ENCODE data around the gene CEP44.

CEP44 gene

DNA sequence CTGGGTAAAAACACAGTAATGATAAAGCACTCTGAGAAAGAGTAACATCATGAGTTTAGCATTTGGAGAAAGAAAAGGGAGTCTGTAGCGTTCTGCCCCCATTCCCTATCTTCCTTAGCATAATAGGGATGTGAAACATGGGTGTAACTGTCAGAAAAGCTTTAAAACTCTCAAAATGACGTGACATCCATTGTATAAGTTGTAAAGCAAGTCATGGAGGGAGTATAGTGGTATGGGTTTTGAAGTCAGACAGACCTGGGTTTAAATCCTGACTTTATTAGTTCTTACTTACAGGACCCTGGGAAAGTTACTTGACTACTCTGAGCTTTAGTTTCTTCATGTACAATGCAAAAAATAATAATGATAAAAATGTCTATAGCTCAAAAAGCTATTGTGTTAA is 17.3 kb upstream of the CEP44 start:
- TF ChIP-seq MAX (IDR thresholded peaks at IDR 0.05; ENCODE audit: low read depth, low read length) (no peak), POLR2A (IDR thresholded peaks at IDR 0.05; ENCODE audit: extremely low read depth, insufficient read length) (no peak), MYC (IDR thresholded peaks at IDR 0.05; ENCODE audit: low read depth, low read length) (no peak)
- TF ChIP-seq, protein P1, sequence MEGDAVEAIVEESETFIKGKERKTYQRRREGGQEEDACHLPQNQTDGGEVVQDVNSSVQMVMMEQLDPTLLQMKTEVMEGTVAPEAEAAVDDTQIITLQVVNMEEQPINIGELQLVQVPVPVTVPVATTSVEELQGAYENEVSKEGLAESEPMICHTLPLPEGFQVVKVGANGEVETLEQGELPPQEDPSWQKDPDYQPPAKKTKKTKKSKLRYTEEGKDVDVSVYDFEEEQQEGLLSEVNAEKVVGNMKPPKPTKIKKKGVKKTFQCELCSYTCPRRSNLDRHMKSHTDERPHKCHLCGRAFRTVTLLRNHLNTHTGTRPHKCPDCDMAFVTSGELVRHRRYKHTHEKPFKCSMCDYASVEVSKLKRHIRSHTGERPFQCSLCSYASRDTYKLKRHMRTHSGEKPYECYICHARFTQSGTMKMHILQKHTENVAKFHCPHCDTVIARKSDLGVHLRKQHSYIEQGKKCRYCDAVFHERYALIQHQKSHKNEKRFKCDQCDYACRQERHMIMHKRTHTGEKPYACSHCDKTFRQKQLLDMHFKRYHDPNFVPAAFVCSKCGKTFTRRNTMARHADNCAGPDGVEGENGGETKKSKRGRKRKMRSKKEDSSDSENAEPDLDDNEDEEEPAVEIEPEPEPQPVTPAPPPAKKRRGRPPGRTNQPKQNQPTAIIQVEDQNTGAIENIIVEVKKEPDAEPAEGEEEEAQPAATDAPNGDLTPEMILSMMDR (IDR thresholded peaks at IDR 0.05; ENCODE audit: low read depth, low read length), result no peak
- no peak overlapping the region for H3K4me3 ChIP-seq (ENCODE audit: low read depth, low read length)
- no peak for DNase-seq (ENCODE audit: low read depth)

DNA sequence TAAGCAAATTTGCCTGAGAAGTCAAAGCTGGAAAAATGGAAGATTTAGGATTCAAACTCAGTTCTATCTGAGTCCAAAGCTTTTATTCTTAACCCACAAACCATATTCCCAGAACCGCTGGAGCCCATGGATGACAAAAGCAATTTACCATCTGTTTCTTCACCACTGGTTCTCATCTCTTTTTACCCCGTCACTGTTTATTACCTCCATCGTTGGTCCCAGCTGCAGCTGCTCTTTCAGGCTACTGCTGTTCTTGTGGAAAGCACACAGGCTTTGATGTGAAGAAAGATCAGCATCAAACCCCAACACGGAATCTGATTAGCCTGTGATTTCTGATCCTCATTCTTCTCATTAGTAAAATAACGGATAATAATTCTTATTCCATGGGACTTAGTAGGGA is 9.8 kb upstream of the CEP44 start:
- H3K4me3 ChIP-seq (ENCODE audit: low read depth, low read length), result no peak overlapping the region
- no peak for DNase-seq (ENCODE audit: low read depth)
- no peak for TF ChIP-seq POLR2A (IDR thresholded peaks at IDR 0.05; ENCODE audit: extremely low read depth, insufficient read length)
- TF ChIP-seq, protein P1 (IDR thresholded peaks at IDR 0.05; ENCODE audit: low read depth, low read length), result no peak
- no peak for TF ChIP-seq MAX (IDR thresholded peaks at IDR 0.05; ENCODE audit: low read depth, low read length)
- TF ChIP-seq MYC (IDR thresholded peaks at IDR 0.05; ENCODE audit: low read depth, low read length), result no peak

DNA sequence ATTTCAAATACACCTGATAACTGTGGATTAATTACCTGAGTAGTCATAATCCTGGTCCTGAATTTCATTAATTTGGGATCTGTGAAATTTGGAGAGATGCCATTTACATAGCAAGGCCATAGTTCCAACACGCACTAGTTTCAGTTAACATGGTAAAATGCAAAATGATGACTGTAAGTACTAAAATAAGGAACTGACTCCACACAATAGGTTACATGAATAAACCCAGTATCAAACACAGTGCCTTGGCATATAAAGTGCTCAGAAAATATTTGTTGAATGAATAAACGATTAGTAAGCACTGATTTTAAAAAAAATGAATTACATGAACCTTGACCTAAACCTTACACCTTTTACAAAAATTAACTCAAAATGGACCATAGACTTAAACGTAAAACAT is 9.3 kb upstream of the CEP44 start:
- no peak overlapping the region for H3K4me3 ChIP-seq (ENCODE audit: low read depth, low read length)
- no peak for DNase-seq (ENCODE audit: low read depth)
- no peak for TF ChIP-seq MYC (IDR thresholded peaks at IDR 0.05; ENCODE audit: low read depth, low read length)
- no peak for TF ChIP-seq MAX (IDR thresholded peaks at IDR 0.05; ENCODE audit: low read depth, low read length)
- TF ChIP-seq POLR2A (IDR thresholded peaks at IDR 0.05; ENCODE audit: extremely low read depth, insufficient read length), result no peak
- TF ChIP-seq, protein P1 (IDR thresholded peaks at IDR 0.05; ENCODE audit: low read depth, low read length), result no peak

DNA sequence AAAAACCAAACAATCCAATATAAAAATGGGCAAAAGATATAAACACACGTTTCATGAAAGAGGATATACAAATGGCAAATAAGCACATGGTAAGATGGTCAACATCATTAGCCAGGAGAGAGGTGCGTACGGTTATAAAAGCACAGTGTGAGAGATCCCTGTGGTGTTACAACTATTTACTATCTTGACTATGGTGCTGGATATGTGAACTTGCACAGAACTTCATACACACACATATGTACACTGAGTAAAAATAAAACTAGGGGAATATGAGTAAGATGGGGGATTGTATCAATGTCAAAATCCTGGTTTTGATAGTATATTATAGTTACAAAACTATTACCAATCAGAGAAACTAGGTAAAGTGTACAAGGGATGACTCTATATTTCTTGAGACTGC is 8.6 kb upstream of the CEP44 start:
- TF ChIP-seq POLR2A (IDR thresholded peaks at IDR 0.05; ENCODE audit: extremely low read depth, insufficient read length) (no peak), MAX (IDR thresholded peaks at IDR 0.05; ENCODE audit: low read depth, low read length) (no peak), MYC (IDR thresholded peaks at IDR 0.05; ENCODE audit: low read depth, low read length) (no peak)
- TF ChIP-seq, protein P1 (IDR thresholded peaks at IDR 0.05; ENCODE audit: low read depth, low read length), result no peak
- no peak for DNase-seq (ENCODE audit: low read depth)
- H3K4me3 ChIP-seq (ENCODE audit: low read depth, low read length), result no peak overlapping the region

DNA sequence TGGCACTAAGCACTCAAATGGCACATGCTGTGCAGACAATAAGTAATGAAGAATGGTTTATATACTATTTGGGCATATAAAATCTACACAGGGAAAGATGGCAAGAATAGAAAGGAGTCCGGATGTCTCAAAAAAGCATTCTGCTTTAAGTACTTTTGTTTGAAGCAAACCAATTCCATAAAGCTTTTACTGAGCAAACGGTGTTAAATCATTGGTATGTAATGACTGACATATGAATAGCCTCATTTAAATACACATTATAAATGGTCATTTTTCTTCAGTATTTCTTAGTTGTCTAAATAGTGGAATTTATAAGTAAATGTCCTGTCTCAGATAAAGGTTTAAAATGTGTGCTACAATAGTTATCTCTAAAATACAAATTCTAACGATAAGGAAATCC is 6.3 kb upstream of the CEP44 start:
- DNase-seq (ENCODE audit: low read depth), result no peak
- no peak overlapping the region for H3K4me3 ChIP-seq (ENCODE audit: low read depth, low read length)
- TF ChIP-seq MYC (IDR thresholded peaks at IDR 0.05; ENCODE audit: low read depth, low read length) (no peak), POLR2A (IDR thresholded peaks at IDR 0.05; ENCODE audit: extremely low read depth, insufficient read length) (no peak), MAX (IDR thresholded peaks at IDR 0.05; ENCODE audit: low read depth, low read length) (no peak)
- TF ChIP-seq, protein P1 (IDR thresholded peaks at IDR 0.05; ENCODE audit: low read depth, low read length), result no peak

- TF ChIP-seq MAX (IDR thresholded peaks at IDR 0.05; ENCODE audit: low read depth, low read length) (no peak), MYC (IDR thresholded peaks at IDR 0.05; ENCODE audit: low read depth, low read length) (no peak), POLR2A (IDR thresholded peaks at IDR 0.05; ENCODE audit: extremely low read depth, insufficient read length) (no peak)
- TF ChIP-seq, protein P1 (IDR thresholded peaks at IDR 0.05; ENCODE audit: low read depth, low read length), result no peak
- no peak for DNase-seq (ENCODE audit: low read depth)
- no peak overlapping the region for H3K4me3 ChIP-seq (ENCODE audit: low read depth, low read length)
These were observed 5.2 kb upstream of the CEP44 start for GRCh38 chr4:174278467-174278866.

All from NB4 (cell line).